Liver (tissue), 9 donors: ENCODE data around the gene ANKZF1. TPM values are rescaled to one million over a fixed set of nuclear protein-coding genes. Genes with fewer than 3 reads are reported as not detected.

ENCODE experiments used
- DNase-seq: peaks from one replicate; pipeline ENCODE4 v3.0.0-alpha.2; 2017; ENCODE audit warnings: low spot score
- H3K27ac ChIP-seq, 2 donors: one replicate each; pipeline ENCODE4 v1.7.0; 2013; ENCODE audit warnings: inconsistent platforms in 2 of 2, low read length in 2 of 2, control low read depth in 1 of 2, low read depth in 1 of 2, mild to moderate bottlenecking in 1 of 2
- H3K27me3 ChIP-seq, 4 donors: one replicate each; pipeline versions ENCODE4 v1.6.1 to v1.7.0; 2013; ENCODE audit warnings: low read length in 3 of 4, inconsistent platforms in 1 of 4, mild to moderate bottlenecking in 1 of 4, moderate library complexity in 1 of 4; ENCODE audit not compliant: control insufficient read depth in 4 of 4, insufficient read depth in 4 of 4
- H3K36me3 ChIP-seq, 4 donors: one replicate each; pipeline versions ENCODE4 v1.6.1 to v1.7.0; 2013; ENCODE audit warnings: low read length in 3 of 4, mild to moderate bottlenecking in 3 of 4, low read depth in 1 of 4, moderate library complexity in 1 of 4; ENCODE audit not compliant: control insufficient read depth in 4 of 4, insufficient read depth in 3 of 4
- H3K4me1 ChIP-seq, 4 donors: one replicate each; pipeline versions ENCODE4 v1.6.1 to v1.7.0; 2013; ENCODE audit warnings: low read length in 3 of 4, mild to moderate bottlenecking in 3 of 4, moderate library complexity in 1 of 4; ENCODE audit not compliant: control insufficient read depth in 4 of 4, insufficient read depth in 4 of 4
- H3K4me3 ChIP-seq, 3 donors: one replicate each; pipeline versions ENCODE4 v1.6.1 to v1.7.0; 2013; ENCODE audit warnings: low read length in 3 of 3, control low read depth in 1 of 3, low read depth in 1 of 3, mild to moderate bottlenecking in 1 of 3
- H3K9ac ChIP-seq, 2 donors: one replicate each; pipeline ENCODE4 v1.7.0; 2013; ENCODE audit warnings: low read length in 2 of 2, mild to moderate bottlenecking in 2 of 2, moderate library complexity in 2 of 2, control low read depth in 1 of 2, low read depth in 1 of 2
- H3K9me3 ChIP-seq, 4 donors: one replicate each; pipeline versions ENCODE4 v1.6.1 to v1.7.0; 2013; ENCODE audit warnings: low read length in 3 of 4; ENCODE audit not compliant: control insufficient read depth in 4 of 4
- FOXA1 ChIP-seq: IDR thresholded peaks from 2 replicates; pipeline ENCODE4 v1.6.1; 2016; ENCODE audit warnings: antibody characterized with exemption
- FOXA2 ChIP-seq: IDR thresholded peaks from 2 replicates; pipeline ENCODE4 v1.6.1; 2016; ENCODE audit warnings: antibody characterized with exemption
- GABPA ChIP-seq, 2 donors: IDR thresholded peaks in 1 of 2; conservative IDR thresholded peaks in 1 of 2; 2 replicates each; pipeline ENCODE4 v1.6.1; 2016; ENCODE audit warnings: antibody characterized with exemption in 2 of 2, mild to moderate bottlenecking in 1 of 2, moderate library complexity in 1 of 2
- HNF4G ChIP-seq: IDR thresholded peaks from 2 replicates; pipeline ENCODE4 v1.6.1; 2016; ENCODE audit warnings: antibody characterized with exemption
- JUND ChIP-seq, 2 donors: IDR thresholded peaks; 2 replicates each; pipeline ENCODE4 v1.6.1; 2016; ENCODE audit warnings: antibody characterized with exemption in 2 of 2
- NR2F2 ChIP-seq: IDR thresholded peaks from 2 replicates; pipeline ENCODE4 v1.6.1; 2016; ENCODE audit warnings: antibody characterized with exemption
- RXRA ChIP-seq, 2 donors: IDR thresholded peaks; 2 replicates each; pipeline ENCODE4 v1.6.1; 2017 to 2018; ENCODE audit warnings: antibody characterized with exemption in 2 of 2, mild to moderate bottlenecking in 1 of 2
- SP1 ChIP-seq: IDR thresholded peaks from 2 replicates; pipeline ENCODE4 v1.6.1; 2018; ENCODE audit warnings: antibody characterized with exemption, mild to moderate bottlenecking
- WGBS: extraction: QIAGEN DNeasy Blood & Tissue Kit; methylation state at CpG from one replicate; pipeline ENCODE4 v1.1.7; 2013; 5-methylcytosine and 5-hydroxymethylcytosine counted together
- polyA plus RNA-seq, 2 donors: library from polyadenylated mRNA; stranded (reverse) in 1 of 2; unstranded in 1 of 2; fragments of 200-250 nt in 1 of 2; fragments of >200 nt in 1 of 2; fragmentation: Nextera tagmentation in 1 of 2; extraction: Ambion mirVana in 1 of 2; gene quantifications; one replicate each; pipeline versions ENCODE4 v1.2.1 to v1.2.3, GENCODE V29; 2013 to 2015
- total RNA-seq, 2 donors: library from RNA; depleted of rRNA; stranded (reverse); fragments of >200 nt; gene quantifications; one replicate each; pipeline ENCODE4 v1.2.3, GENCODE V29; 2014
- TF ChIP-seq, protein P1 (sequence below): fragments of 150-350 bp; IDR thresholded peaks from 2 replicates; pipeline ENCODE4 v1.5.1; 2017; ENCODE audit warnings: improper control_type of control experiment, low read depth, low read length; ENCODE audit not compliant: missing input control
- TF ChIP-seq, protein P2 (sequence below): IDR thresholded peaks from 2 replicates; pipeline ENCODE4 v1.6.1; 2016; ENCODE audit warnings: antibody characterized with exemption
- TF ChIP-seq, protein P3 (sequence below): IDR thresholded peaks from 2 replicates; pipeline ENCODE4 v1.6.1; 2016; ENCODE audit warnings: antibody characterized with exemption
- TF ChIP-seq, protein P4 (sequence below): IDR thresholded peaks from 2 replicates; pipeline ENCODE4 v1.6.1; 2016; ENCODE audit warnings: antibody characterized with exemption
- donor health status: healthy.
- donor health status: healthy.
- donor health status: healthy.
- donor health status: healthy.
- donor health status: healthy.

ANKZF1 gene
- total and polyA plus RNA-seq, 4 donors = 9.0 to 30.6 (median 20.5) TPM

DNA sequence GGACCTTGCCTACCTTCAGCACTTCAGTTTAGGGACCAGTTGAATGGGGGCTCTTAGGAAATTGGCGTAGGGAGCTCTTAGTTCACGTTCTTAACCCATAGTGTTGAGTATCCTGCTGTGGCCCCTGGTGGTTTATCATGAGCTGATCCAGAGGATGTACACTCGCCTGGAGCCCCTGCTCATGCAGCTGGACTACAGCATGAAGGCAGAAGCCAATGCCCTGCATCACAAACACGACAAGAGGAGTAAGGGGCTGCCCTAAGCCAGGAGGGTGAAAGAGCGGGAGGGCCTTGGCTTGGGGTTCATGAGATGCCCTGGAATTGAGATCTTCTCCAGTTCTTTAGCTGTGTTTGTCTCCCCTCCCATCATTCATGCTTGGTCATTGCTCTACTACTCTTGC is 48.6 kb upstream of the ANKZF1 start:
- peaks cover 0 to 19% (median 16%) of the 10 kb centered on the region in 4 donors for H3K4me1 ChIP-seq
- no peaks in the 10 kb centered on the region for H3K27me3 ChIP-seq
- no peak overlapping the region for H3K27ac ChIP-seq
- H3K4me3 ChIP-seq = no peak overlapping the region
- 94% methylated on average over 5 of the region's 5 CpGs for WGBS
- peak; percentile 26 for DNase-seq
- no peaks in the 10 kb centered on the region for H3K9me3 ChIP-seq
- H3K9ac ChIP-seq = no peak overlapping the region
- no peak for TF ChIP-seq NR2F2
- TF ChIP-seq SP1 = no peak
- TF ChIP-seq, protein P1, sequence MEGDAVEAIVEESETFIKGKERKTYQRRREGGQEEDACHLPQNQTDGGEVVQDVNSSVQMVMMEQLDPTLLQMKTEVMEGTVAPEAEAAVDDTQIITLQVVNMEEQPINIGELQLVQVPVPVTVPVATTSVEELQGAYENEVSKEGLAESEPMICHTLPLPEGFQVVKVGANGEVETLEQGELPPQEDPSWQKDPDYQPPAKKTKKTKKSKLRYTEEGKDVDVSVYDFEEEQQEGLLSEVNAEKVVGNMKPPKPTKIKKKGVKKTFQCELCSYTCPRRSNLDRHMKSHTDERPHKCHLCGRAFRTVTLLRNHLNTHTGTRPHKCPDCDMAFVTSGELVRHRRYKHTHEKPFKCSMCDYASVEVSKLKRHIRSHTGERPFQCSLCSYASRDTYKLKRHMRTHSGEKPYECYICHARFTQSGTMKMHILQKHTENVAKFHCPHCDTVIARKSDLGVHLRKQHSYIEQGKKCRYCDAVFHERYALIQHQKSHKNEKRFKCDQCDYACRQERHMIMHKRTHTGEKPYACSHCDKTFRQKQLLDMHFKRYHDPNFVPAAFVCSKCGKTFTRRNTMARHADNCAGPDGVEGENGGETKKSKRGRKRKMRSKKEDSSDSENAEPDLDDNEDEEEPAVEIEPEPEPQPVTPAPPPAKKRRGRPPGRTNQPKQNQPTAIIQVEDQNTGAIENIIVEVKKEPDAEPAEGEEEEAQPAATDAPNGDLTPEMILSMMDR = no peak
- TF ChIP-seq, protein P2, sequence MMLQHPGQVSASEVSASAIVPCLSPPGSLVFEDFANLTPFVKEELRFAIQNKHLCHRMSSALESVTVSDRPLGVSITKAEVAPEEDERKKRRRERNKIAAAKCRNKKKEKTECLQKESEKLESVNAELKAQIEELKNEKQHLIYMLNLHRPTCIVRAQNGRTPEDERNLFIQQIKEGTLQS = no peak
- no peak for TF ChIP-seq GABPA (IDR thresholded peaks at IDR 0.05 in 1 of 2, conservative IDR thresholded peaks at IDR 0.05 in 1 of 2)
- no peak for TF ChIP-seq FOXA2
- no peak for TF ChIP-seq JUND (IDR thresholded peaks at IDR 0.05)
- peaks cover 14 to 48% (median 38%) of the 10 kb centered on the region in 4 donors for H3K36me3 ChIP-seq

DNA sequence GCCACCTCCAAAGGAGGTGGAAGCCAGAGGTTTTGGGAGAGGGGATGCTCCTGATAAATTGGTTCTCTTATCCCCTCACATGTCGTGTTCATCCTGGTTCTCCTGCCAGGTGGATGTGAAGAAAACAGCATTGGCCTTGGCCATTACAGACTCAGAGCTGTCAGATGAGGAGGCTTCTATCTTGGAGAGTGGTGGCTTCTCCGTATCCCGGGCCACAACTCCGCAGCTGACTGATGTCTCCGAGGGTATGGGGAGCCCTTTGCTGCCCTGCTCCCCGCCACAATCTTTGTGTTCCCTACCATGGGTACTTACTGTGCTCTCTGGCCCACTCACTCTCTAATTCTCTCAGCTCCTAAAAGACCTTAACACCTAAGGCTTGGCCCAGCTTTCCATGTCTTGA is 48.1 kb upstream of the ANKZF1 start:
- peaks cover 0 to 16% (median 13%) of the 10 kb centered on the region in 4 donors for H3K4me1 ChIP-seq
- H3K36me3 ChIP-seq = peaks cover 16 to 48% (median 38%) of the 10 kb centered on the region in 4 donors
- H3K27ac ChIP-seq = no peak overlapping the region

DNA sequence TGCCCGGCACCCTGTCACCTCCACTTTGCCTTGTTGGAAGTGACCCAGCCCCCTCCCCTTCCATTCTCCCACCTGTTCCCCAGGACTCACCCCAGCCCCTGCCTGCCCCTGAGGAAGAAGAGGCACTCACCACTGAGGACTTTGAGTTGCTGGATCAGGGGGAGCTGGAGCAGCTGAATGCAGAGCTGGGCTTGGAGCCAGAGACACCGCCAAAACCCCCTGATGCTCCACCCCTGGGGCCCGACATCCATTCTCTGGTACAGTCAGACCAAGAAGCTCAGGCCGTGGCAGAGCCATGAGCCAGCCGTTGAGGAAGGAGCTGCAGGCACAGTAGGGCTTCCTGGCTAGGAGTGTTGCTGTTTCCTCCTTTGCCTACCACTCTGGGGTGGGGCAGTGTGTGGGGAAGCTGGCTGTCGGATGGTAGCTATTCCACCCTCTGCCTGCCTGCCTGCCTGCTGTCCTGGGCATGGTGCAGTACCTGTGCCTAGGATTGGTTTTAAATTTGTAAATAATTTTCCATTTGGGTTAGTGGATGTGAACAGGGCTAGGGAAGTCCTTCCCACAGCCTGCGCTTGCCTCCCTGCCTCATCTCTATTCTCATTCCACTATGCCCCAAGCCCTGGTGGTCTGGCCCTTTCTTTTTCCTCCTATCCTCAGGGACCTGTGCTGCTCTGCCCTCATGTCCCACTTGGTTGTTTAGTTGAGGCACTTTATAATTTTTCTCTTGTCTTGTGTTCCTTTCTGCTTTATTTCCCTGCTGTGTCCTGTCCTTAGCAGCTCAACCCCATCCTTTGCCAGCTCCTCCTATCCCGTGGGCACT is 47.1 kb upstream of the ANKZF1 start:
- Histone ChIP-seq H3K9ac (no peak overlapping the region), H3K27ac (no peak overlapping the region), H3K27me3 (no peaks in the 10 kb centered on the region), H3K36me3 (peaks cover 16 to 48% (median 38%) of the 10 kb centered on the region in 4 donors), H3K4me1 (peaks cover 0 to 15% (median 13%) of the 10 kb centered on the region in 4 donors), H3K4me3 (no peak overlapping the region), H3K9me3 (no peaks in the 10 kb centered on the region)
- peak; percentile 31 for DNase-seq
- 80% methylated on average over 8 of the region's 8 CpGs for WGBS
- TF ChIP-seq, protein P3, sequence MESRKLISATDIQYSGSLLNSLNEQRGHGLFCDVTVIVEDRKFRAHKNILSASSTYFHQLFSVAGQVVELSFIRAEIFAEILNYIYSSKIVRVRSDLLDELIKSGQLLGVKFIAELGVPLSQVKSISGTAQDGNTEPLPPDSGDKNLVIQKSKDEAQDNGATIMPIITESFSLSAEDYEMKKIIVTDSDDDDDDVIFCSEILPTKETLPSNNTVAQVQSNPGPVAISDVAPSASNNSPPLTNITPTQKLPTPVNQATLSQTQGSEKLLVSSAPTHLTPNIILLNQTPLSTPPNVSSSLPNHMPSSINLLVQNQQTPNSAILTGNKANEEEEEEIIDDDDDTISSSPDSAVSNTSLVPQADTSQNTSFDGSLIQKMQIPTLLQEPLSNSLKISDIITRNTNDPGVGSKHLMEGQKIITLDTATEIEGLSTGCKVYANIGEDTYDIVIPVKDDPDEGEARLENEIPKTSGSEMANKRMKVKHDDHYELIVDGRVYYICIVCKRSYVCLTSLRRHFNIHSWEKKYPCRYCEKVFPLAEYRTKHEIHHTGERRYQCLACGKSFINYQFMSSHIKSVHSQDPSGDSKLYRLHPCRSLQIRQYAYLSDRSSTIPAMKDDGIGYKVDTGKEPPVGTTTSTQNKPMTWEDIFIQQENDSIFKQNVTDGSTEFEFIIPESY = no peak
- TF ChIP-seq FOXA1 (no peak), RXRA (IDR thresholded peaks at IDR 0.05) (no peak), HNF4G (no peak), FOXA2 (no peak)
- TF ChIP-seq, protein P4, sequence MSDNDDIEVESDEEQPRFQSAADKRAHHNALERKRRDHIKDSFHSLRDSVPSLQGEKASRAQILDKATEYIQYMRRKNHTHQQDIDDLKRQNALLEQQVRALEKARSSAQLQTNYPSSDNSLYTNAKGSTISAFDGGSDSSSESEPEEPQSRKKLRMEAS = no peak
- TF ChIP-seq, protein P2 = no peak

More for the DNA sequence above, 48.1 kb upstream of the ANKZF1 start:
- 98% methylated on average over 6 of the region's 6 CpGs for WGBS
- Histone ChIP-seq H3K9ac (no peak overlapping the region), H3K9me3 (no peaks in the 10 kb centered on the region), H3K27me3 (no peaks in the 10 kb centered on the region), H3K4me3 (no peak overlapping the region)
- peak; percentile 27 for DNase-seq
- TF ChIP-seq NR2F2 (no peak), FOXA1 (no peak)
